ENCODE results near the gene CNNM1. TPM values are rescaled to one million over a fixed set of nuclear protein-coding genes. Genes with fewer than 3 reads are reported as not detected.

Gene CNNM1
- total RNA-seq, 1 donor from 2014 or later: not detected

DNA sequence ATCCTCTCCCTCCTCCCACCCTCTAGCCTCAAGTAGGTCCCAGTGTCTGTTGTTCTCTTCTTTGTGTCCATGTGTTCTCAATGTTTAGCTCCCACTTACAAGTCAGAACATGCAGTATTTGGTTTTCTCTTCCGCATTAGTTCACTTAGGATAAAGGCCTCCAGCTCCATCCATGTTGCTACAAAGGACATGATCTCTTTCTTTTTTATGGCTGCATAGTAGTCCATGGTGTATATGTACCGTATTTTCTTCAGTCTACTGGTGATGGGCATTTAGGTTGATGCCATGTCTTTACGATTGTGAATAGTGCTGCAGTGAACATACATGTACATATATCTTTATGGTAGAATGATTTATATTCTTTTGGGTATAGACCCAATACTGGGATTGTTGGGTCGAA is 102.9 kb downstream of the CNNM1 start:
- Mint-ChIP-seq H3K27ac (no peak overlapping the region), H3K36me3 (ENCODE audit: low read depth) (peaks cover 10% of the 10 kb centered on the region), H3K4me1 (peaks cover 29% of the 10 kb centered on the region), H3K9me3 (no peaks in the 10 kb centered on the region), H3K4me3 (peak overlapping the region; percentile 98), H3K27me3 (no peaks in the 10 kb centered on the region)
- no peak for ATAC-seq (ENCODE audit: low read depth)
- ChIA-PET POLR2A (interaction anchor here (0.7 to 3.4 kb wide), 3 partner anchors 189 to 986 kb away, joined by 3 to 26 read pairs (median 5); partner anchors contain the start of gene SLC25A28), CTCF (no interaction called here)
- no peak for DNase-seq
- TF ChIP-seq, protein P1, sequence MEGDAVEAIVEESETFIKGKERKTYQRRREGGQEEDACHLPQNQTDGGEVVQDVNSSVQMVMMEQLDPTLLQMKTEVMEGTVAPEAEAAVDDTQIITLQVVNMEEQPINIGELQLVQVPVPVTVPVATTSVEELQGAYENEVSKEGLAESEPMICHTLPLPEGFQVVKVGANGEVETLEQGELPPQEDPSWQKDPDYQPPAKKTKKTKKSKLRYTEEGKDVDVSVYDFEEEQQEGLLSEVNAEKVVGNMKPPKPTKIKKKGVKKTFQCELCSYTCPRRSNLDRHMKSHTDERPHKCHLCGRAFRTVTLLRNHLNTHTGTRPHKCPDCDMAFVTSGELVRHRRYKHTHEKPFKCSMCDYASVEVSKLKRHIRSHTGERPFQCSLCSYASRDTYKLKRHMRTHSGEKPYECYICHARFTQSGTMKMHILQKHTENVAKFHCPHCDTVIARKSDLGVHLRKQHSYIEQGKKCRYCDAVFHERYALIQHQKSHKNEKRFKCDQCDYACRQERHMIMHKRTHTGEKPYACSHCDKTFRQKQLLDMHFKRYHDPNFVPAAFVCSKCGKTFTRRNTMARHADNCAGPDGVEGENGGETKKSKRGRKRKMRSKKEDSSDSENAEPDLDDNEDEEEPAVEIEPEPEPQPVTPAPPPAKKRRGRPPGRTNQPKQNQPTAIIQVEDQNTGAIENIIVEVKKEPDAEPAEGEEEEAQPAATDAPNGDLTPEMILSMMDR (IDR thresholded peaks at IDR 0.05): no peak
- intact Hi-C loops (cut with micrococcal nuclease): loop anchor here (5.0 to 10.0 kb wide), 2 partner anchors 613 to 965 kb away; no protein-coding TSS in a partner anchor

DNA sequence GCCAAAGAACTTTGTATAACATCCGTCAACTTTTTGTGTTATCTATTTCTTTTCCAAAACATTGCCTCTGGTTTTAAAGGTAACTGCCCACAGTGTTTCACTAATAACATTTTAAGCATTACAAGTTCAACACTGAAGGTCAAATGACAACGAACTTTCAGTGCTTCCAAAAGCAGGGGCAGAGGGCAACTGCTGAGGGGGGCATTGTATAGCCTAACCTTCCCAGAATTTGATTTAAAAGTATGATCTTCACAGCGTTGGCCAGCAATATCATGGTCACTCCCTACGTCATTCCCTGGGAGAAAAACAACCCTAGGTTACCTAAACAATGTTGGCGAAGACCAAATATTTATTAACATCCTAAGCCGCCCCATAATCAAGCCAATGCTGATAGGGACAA is 103.7 kb downstream of the CNNM1 start:
- Mint-ChIP-seq H3K4me3 (no peak overlapping the region), H3K27ac (no peak overlapping the region), H3K27me3 (no peaks in the 10 kb centered on the region), H3K9me3 (no peaks in the 10 kb centered on the region), H3K36me3 (ENCODE audit: low read depth) (peaks cover 12% of the 10 kb centered on the region), H3K4me1 (peaks cover 29% of the 10 kb centered on the region)
- ChIA-PET POLR2A (interaction anchor here (3.4 kb wide), 1 partner anchor 188 kb away, joined by 26 read pairs; the partner anchor contains the start of gene SLC25A28), CTCF (no interaction called here)
- DNase-seq (no peak), ATAC-seq (ENCODE audit: low read depth) (no peak)
- intact Hi-C loops (cut with micrococcal nuclease): loop anchor here (5.0 to 10.0 kb wide), 2 partner anchors 612 to 966 kb away; no protein-coding TSS in a partner anchor
- TF ChIP-seq, protein P1 (IDR thresholded peaks at IDR 0.05): no peak

DNA sequence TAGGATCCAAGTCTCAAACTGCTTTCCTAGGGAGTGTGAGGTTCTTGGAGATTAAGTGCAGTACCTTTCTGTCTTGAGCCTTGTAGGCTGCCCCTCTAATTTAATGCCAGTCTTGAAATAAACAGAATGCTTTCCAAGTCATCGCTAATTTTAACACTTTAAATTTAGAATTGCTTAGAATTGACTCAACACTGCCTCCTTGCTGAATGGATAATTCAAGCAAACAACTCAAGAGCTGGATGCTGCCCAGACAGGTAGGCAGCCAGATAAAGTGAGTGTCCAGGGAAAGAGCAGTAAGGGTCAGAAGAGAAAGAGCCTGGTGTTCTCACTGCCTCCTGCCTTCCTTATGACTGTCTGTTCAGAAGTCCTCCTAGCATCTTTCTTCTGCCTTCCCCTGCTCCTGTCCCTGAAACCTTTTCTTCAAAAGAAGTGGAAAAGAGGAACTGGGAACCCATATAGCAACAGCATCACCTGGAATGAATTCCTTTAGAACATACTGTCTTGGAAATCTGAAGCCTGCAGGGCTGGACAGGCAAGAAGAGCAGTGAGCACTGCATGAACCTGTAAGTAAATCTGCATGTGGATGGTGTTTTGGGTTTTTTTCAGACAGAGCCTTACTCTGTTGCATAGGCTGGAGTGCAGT is 104.3 kb downstream of the CNNM1 start:
- CTCF ChIA-PET: interaction anchor here (1.6 kb wide), 1 partner anchor 30 kb away, joined by 3 read pairs; no protein-coding TSS in a partner anchor
- Mint-ChIP-seq H3K9me3 (no peaks in the 10 kb centered on the region), H3K4me1 (peaks cover 29% of the 10 kb centered on the region), H3K4me3 (no peak overlapping the region), H3K27me3 (no peaks in the 10 kb centered on the region), H3K36me3 (ENCODE audit: low read depth) (peaks cover 12% of the 10 kb centered on the region), H3K27ac (no peak overlapping the region)
- TF ChIP-seq, protein P1 (IDR thresholded peaks at IDR 0.05): no peak
- intact Hi-C loops (cut with micrococcal nuclease): loop anchor here (5.0 to 10.0 kb wide), 2 partner anchors 611 to 966 kb away; no protein-coding TSS in a partner anchor
- POLR2A ChIA-PET: no interaction called here
- ATAC-seq (ENCODE audit: low read depth): no peak
- no peak for DNase-seq

DNA sequence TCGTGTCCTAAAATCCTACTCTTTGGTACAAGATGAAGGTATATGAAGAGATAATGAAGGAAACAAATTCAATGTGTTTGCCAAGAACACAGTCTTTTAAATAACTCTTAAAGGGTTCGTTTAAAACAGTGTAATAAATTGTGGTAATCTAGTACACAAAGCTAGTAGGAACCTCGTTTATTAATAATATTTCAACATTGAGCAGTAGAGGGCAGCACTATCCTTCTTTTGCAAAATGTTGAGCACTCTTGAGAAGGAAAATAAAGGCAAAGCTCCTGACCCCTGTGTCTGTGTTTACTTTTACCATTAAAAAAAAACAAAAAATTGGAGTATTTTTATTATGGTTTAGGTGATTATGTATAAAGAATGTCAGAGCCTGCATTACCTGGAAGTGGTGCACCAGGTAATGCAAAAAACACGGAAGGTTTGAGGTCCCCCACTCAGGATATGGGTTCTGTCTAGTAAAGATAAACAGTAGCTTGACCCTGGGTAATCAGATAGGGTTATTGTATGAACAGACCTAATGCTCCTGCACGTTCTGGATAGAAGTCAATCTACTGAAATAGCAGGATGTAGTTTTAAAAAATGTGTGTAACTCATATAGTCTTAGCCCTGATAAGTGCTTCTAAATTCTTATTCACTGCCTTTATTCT is 107.0 kb downstream of the CNNM1 start:
- no peaks in the 10 kb centered on the region for H3K9me3 Mint-ChIP-seq
- intact Hi-C loops (cut with micrococcal nuclease): loop anchor here (1.0 to 10.0 kb wide), 5 partner anchors 112 to 609 kb away; no protein-coding TSS in a partner anchor
- DNase-seq (no peak), ATAC-seq (ENCODE audit: low read depth) (peak; percentile 69)
- H3K4me1 Mint-ChIP-seq: peaks cover 10% of the 10 kb centered on the region
- TF ChIP-seq, protein P1 (IDR thresholded peaks at IDR 0.05): peak; percentile 53
- ChIA-PET CTCF (interaction anchor here (0.7 to 3.1 kb wide), 24 partner anchors 10 to 585 kb away, joined by 3 to 32 read pairs (median 4); partner anchors contain the start of genes COX15 and CUTC), POLR2A (no interaction called here)
- H3K36me3 Mint-ChIP-seq (ENCODE audit: low read depth): peaks cover 9% of the 10 kb centered on the region
- no peak overlapping the region for H3K4me3 Mint-ChIP-seq
- no peaks in the 10 kb centered on the region for H3K27me3 Mint-ChIP-seq
- no peak overlapping the region for H3K27ac Mint-ChIP-seq

DNA sequence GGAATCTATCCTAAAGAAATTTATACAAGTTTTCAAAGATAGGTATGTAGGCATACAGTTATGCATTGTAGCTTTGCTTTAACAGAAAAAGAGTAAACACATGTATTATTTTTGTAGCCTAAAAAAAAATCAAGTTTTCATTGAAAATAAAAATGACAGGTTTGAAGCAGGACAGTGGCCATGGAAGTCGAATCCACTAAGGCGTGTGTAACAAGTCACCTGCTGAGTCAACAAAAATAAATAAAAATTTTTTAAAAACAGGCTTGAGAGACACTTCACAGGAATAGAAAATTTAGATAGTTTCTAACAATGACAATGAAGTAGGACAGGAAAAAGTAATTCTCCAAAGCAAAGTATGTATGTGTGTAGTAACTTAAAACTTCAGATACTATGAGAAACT is 109.7 kb downstream of the CNNM1 start:
- Mint-ChIP-seq H3K36me3 (ENCODE audit: low read depth) (peaks cover 5% of the 10 kb centered on the region), H3K4me1 (no peaks in the 10 kb centered on the region), H3K27ac (no peak overlapping the region), H3K27me3 (no peaks in the 10 kb centered on the region), H3K4me3 (no peak overlapping the region), H3K9me3 (no peaks in the 10 kb centered on the region)
- CTCF ChIA-PET: interaction anchor here (0.6 kb wide), 1 partner anchor 39 kb away, joined by 3 read pairs; no protein-coding TSS in a partner anchor
- ATAC-seq (ENCODE audit: low read depth) (no peak), DNase-seq (no peak)
- intact Hi-C loops (cut with micrococcal nuclease): loop anchor here (10.0 kb wide), 1 partner anchor 606 kb away; no protein-coding TSS in a partner anchor
- TF ChIP-seq, protein P1 (IDR thresholded peaks at IDR 0.05): no peak
- POLR2A ChIA-PET: no interaction called here
